NT2/D1 (cell line): ENCODE results near the gene RXFP2.

Source experiments
- SUZ12 ChIP-seq: IDR thresholded peaks from 2 replicates; pipeline ENCODE4 v1.6.1; 2011; ENCODE audit not compliant: insufficient read length, insufficient read depth; ENCODE audit errors: extremely low read depth
- YY1 ChIP-seq: IDR thresholded peaks from 2 replicates; pipeline ENCODE4 v1.6.1; 2011; ENCODE audit not compliant: insufficient read length, insufficient read depth
- ZNF274 ChIP-seq: IDR thresholded peaks from 2 replicates; pipeline ENCODE4 v1.6.1; 2011; ENCODE audit warnings: mild to moderate bottlenecking, low read depth, low read length

DNA sequence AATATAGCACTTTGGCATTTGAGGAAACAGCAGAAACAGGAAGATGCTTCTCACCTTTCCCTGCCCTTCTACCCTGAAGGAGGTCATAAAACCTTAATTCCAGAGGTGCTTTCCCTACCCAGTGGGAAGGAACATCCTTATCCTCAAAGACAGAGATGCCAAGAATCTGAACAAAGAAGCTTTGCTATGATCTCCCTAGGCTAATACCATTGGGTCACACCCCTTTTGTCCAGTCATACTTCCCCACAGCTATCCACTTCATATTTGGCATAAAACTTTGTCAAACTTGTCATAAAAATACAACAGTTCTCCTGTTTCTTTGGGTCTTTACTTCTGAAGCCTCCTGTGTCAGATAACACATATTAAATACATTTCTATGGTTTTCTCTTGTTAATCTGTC is 21.7 kb upstream of the RXFP2 start:
- TF ChIP-seq ZNF274, result no peak
- no peak for TF ChIP-seq YY1
- TF ChIP-seq SUZ12, result no peak
